Thymus (tissue), 11 donors: Measurements from ENCODE around the gene GPR63. TPM values are rescaled to one million over a fixed set of nuclear protein-coding genes. Genes with fewer than 3 reads are reported as not detected.

Experiments used
- DNase-seq, 9 donors: peaks; one replicate each; pipeline ENCODE4 v3.0.0-alpha.2; 2013; ENCODE audit warnings: low spot score in 9 of 9, low read depth in 6 of 9, missing footprints in 1 of 9
- H3K27ac ChIP-seq, 2 donors: one replicate each; pipeline ENCODE4 v1.5.1; 2013; ENCODE audit warnings: control low read depth in 1 of 2, low read depth in 1 of 2, low read length in 1 of 2, mild to moderate bottlenecking in 1 of 2, moderate library complexity in 1 of 2
- H3K27me3 ChIP-seq, 2 donors: one replicate each; pipeline ENCODE4 v1.5.1; 2013; ENCODE audit warnings: low read length in 1 of 2; ENCODE audit not compliant: control insufficient read depth in 2 of 2, insufficient read depth in 1 of 2
- H3K36me3 ChIP-seq, 2 donors: one replicate each; pipeline ENCODE4 v1.5.1; 2013; ENCODE audit warnings: low read length in 1 of 2, mild to moderate bottlenecking in 1 of 2, moderate library complexity in 1 of 2; ENCODE audit not compliant: control insufficient read depth in 2 of 2, insufficient read depth in 2 of 2
- H3K4me1 ChIP-seq, 2 donors: one replicate each; pipeline ENCODE4 v1.5.1; 2013; ENCODE audit warnings: low read length in 2 of 2; ENCODE audit not compliant: control insufficient read depth in 2 of 2, insufficient read depth in 2 of 2
- H3K4me3 ChIP-seq, 2 donors: one replicate each; pipeline ENCODE4 v1.5.1; 2013; ENCODE audit warnings: low read length in 2 of 2, control low read depth in 1 of 2, mild to moderate bottlenecking in 1 of 2
- H3K9me3 ChIP-seq, 2 donors: one replicate each; pipeline ENCODE4 v1.5.1; 2013; ENCODE audit warnings: low read length in 1 of 2, mild to moderate bottlenecking in 1 of 2; ENCODE audit not compliant: control insufficient read depth in 2 of 2, insufficient read depth in 1 of 2
- WGBS: extraction: QIAGEN DNeasy Blood & Tissue Kit; methylation state at CpG from one replicate; pipeline ENCODE4 v1.1.7; 2013; 5-methylcytosine and 5-hydroxymethylcytosine counted together
- polyA plus RNA-seq: library from polyadenylated mRNA; stranded (reverse); fragments of 200-250 nt; gene quantifications from one replicate; pipeline ENCODE4 v1.2.3, GENCODE V29; 2013
- total RNA-seq: library from RNA; stranded (reverse); fragments of 120-200 nt; gene quantifications from one replicate; pipeline ENCODE4 v1.2.4, GENCODE V29; 2013
- donor health status: healthy.

GPR63 gene
- total and polyA plus RNA-seq, 2 donors, result 0.46 to 0.71 TPM

GRCh38 chr6:96834070-96834469 lies 3.2 kb downstream of the GPR63 start:
- peaks cover 5 to 23% of the 10 kb centered on the region in 2 donors for H3K27me3 ChIP-seq
- DNase-seq, result no peak
- H3K4me3 ChIP-seq, result no peak overlapping the region
- no peaks in the 10 kb centered on the region for H3K36me3 ChIP-seq
- no peaks in the 10 kb centered on the region for H3K9me3 ChIP-seq
- H3K27ac ChIP-seq, result no peak overlapping the region
- WGBS, result 97% methylated on average over 2 of the region's 2 CpGs
- peaks cover 6 to 8% of the 10 kb centered on the region in 2 donors for H3K4me1 ChIP-seq

DNA sequence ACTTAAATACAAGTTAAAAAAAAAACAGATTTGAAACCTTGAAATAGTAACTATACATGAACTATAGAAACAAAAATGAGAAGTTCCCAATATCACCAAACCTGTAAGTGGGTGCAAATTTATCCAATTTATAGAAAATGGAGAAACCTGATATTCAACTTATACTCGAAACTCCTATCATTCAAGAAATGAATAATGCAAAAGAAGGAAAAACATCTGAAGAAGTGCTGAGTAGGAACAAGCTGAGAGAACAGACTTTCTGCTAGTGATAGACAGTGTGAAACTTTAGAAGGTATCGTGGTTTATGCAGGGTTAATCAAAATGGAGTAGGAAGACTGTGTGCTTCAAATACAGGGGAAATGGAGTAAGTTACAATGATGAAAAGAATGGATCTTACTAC lies 4.5 kb downstream of the GPR63 start:
- DNase-seq, result no peak
- H3K4me1 ChIP-seq, result peaks cover 3 to 5% of the 10 kb centered on the region in 2 donors
- no peak overlapping the region for H3K4me3 ChIP-seq
- peaks cover 0 to 13% of the 10 kb centered on the region in 2 donors for H3K27me3 ChIP-seq
- no peaks in the 10 kb centered on the region for H3K36me3 ChIP-seq
- 97% methylated on average over 2 of the region's 2 CpGs for WGBS
- H3K27ac ChIP-seq, result no peak overlapping the region
- H3K9me3 ChIP-seq, result no peaks in the 10 kb centered on the region

- H3K4me1 ChIP-seq, result no peaks in the 10 kb centered on the region
- H3K27me3 ChIP-seq, result no peaks in the 10 kb centered on the region
- H3K9me3 ChIP-seq, result no peaks in the 10 kb centered on the region
- 34% methylated on average over 1 of the region's 1 CpG for WGBS
- H3K36me3 ChIP-seq, result no peaks in the 10 kb centered on the region
- DNase-seq, result no peak
- no peak overlapping the region for H3K4me3 ChIP-seq
- no peak overlapping the region for H3K27ac ChIP-seq
Measured at GRCh38 chr6:96826865-96827264, 10.4 kb downstream of the GPR63 start.

- 94% methylated on average over 2 of the region's 2 CpGs for WGBS
- no peaks in the 10 kb centered on the region for H3K9me3 ChIP-seq
- no peak overlapping the region for H3K4me3 ChIP-seq
- no peaks in the 10 kb centered on the region for H3K36me3 ChIP-seq
- no peak overlapping the region for H3K27ac ChIP-seq
- no peaks in the 10 kb centered on the region for H3K27me3 ChIP-seq
- no peak for DNase-seq
- no peaks in the 10 kb centered on the region for H3K4me1 ChIP-seq
Measured at GRCh38 chr6:96823743-96824142, 13.5 kb downstream of the GPR63 start.

GRCh38 chr6:96821034-96821433 lies 16.2 kb downstream of the GPR63 start:
- no peak for DNase-seq
- no peaks in the 10 kb centered on the region for H3K27me3 ChIP-seq
- H3K27ac ChIP-seq, result no peak overlapping the region
- H3K4me3 ChIP-seq, result no peak overlapping the region
- no peaks in the 10 kb centered on the region for H3K4me1 ChIP-seq
- H3K9me3 ChIP-seq, result no peaks in the 10 kb centered on the region
- WGBS, result 98% methylated on average over 4 of the region's 4 CpGs
- no peaks in the 10 kb centered on the region for H3K36me3 ChIP-seq

DNA sequence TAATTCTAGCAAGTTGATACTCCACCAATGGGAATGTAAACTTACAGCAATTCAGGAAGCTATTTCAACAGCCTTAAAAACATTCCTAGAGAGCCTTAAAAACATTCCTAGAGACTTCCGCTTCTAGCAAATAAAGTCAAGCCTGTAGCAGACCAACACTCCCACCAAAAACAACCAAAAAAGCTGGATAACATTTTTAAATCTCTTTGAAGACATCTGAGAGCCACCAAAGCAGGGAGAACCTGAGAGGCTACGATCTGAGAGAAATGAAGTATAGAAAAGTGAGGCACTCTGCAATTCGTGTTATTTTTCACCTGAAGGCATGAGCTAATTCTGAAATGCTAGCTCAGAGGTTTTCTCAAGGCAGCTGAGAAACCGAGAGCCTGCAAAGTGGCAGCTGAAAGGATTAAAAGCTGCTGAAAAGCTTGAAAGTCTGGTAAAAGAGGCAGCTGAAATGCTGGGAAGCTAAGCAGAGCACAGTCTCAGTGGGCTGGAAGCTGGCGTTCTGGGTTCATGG lies 20.9 kb downstream of the GPR63 start:
- Histone ChIP-seq H3K9me3 (no peaks in the 10 kb centered on the region), H3K27ac (no peak overlapping the region), H3K27me3 (no peaks in the 10 kb centered on the region), H3K4me3 (no peak overlapping the region), H3K4me1 (no peaks in the 10 kb centered on the region), H3K36me3 (no peaks in the 10 kb centered on the region)
- WGBS, result 85% methylated on average over 5 of the region's 5 CpGs
- DNase-seq, result no peak

DNA sequence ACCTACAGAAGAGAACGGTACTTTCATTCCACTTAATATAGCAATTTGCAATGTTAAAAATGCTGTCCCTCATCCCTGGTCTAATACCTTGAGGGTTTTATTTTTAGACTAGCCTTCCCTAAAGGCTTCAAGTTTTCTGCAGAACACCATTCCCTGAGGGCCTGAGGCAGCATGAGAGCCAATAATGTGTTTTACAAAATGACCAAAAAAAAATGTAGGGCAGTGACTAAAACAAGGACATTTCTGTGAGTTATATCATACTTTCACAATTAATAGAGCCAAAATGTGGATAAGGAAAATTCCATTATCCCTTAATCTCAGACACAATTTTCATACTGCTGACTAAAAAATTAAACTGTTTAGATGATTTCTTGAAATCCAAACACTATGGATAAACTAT lies 22.7 kb downstream of the GPR63 start:
- no peak overlapping the region for H3K4me3 ChIP-seq
- H3K9me3 ChIP-seq, result no peaks in the 10 kb centered on the region
- DNase-seq, result no peak
- H3K4me1 ChIP-seq, result no peaks in the 10 kb centered on the region
- H3K27ac ChIP-seq, result no peak overlapping the region
- 96% methylated on average over 1 of the region's 1 CpG for WGBS
- H3K36me3 ChIP-seq, result no peaks in the 10 kb centered on the region
- no peaks in the 10 kb centered on the region for H3K27me3 ChIP-seq

- Histone ChIP-seq H3K9me3 (no peaks in the 10 kb centered on the region), H3K4me1 (no peaks in the 10 kb centered on the region), H3K27me3 (no peaks in the 10 kb centered on the region), H3K4me3 (no peak overlapping the region), H3K27ac (no peak overlapping the region), H3K36me3 (no peaks in the 10 kb centered on the region)
- 99% methylated on average over 1 of the region's 1 CpG for WGBS
- no peak for DNase-seq
Measured at GRCh38 chr6:96812077-96812703, 25.1 kb downstream of the GPR63 start.

- WGBS, result 98% methylated on average over 2 of the region's 2 CpGs
- H3K4me3 ChIP-seq, result no peak overlapping the region
- H3K9me3 ChIP-seq, result no peaks in the 10 kb centered on the region
- no peaks in the 10 kb centered on the region for H3K4me1 ChIP-seq
- H3K27ac ChIP-seq, result no peak overlapping the region
- H3K27me3 ChIP-seq, result no peaks in the 10 kb centered on the region
- H3K36me3 ChIP-seq, result no peaks in the 10 kb centered on the region
- no peak for DNase-seq
Measured at GRCh38 chr6:96811670-96812069, 25.6 kb downstream of the GPR63 start.
